HG03460 (cell line): Measurements from ENCODE around the gene TRIM69.
"Not testable (repeated sequence)": the region's sequence is repeated elsewhere in the genome, so short reads cannot be mapped to it uniquely, and the experiment has no call there.

Experiments used
- ATAC-seq: cut with Tn5 transposase; IDR thresholded peaks from one replicate; pipeline ENCODE4 v1.9.1; 2021; ENCODE audit not compliant: unreplicated experiment

The TRIM69 gene

GRCh38 chr15:44738340-44738984, 2.1 kb downstream of the TRIM69 start:
- ATAC-seq, result no peak

DNA sequence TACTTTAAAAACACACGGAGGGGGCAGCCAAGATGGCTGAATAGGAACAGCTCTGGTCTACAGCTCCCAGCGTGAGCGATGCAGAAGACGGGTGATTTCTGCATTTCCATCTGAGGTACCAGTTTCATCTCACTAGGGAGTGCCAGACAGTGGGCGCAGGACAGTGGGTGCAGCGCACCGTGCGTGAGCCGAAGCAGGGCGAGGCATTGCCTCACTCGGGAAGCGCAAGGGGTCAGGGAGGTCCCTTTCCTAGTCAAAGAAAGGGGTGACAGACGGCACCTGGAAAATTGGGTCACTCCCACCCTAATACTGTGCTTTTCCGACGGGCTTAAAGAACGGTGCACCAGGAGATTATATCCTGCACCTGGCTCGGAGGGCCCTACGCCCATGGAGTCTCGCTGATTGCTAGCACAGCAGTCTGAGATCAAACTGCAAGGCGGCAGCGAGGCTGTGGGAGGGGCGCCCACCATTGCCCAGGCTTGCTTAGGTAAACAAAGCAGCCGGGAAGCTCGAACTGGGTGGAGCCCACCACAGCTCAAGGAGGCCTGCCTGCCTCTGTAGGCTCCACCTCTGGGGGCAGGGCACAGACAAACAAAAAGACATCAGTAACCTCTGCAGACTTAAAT, 3.0 kb downstream of the TRIM69 start:
- ATAC-seq, result not testable (repeated sequence)

GRCh38 chr15:44743454-44743853, 7.1 kb downstream of the TRIM69 start:
- not testable (repeated sequence) for ATAC-seq

GRCh38 chr15:44753345-44753744, 17.0 kb downstream of the TRIM69 start:
- ATAC-seq, result no peak

- no peak for ATAC-seq
Measured at GRCh38 chr15:44763187-44763586, 26.9 kb downstream of the TRIM69 start.

DNA sequence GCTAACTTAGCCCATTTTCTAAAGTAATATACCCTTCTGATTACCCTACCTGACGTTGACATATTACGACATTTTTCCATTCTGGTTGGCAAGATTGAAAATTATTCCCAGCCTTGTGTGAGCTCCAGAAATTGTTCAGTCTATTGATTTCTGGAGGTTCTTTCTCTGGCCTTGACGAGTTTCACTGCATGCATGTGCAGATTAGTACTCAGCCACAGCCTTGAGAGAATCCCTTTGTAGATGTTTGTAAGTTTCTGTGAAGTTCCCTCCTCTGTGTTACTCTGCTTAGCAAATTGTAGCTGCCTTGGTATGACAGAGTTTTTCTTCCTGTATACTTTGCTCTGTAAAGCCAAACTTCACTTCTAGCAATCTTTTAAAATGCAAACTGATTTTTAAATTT, 27.5 kb downstream of the TRIM69 start:
- ATAC-seq, result no peak

DNA sequence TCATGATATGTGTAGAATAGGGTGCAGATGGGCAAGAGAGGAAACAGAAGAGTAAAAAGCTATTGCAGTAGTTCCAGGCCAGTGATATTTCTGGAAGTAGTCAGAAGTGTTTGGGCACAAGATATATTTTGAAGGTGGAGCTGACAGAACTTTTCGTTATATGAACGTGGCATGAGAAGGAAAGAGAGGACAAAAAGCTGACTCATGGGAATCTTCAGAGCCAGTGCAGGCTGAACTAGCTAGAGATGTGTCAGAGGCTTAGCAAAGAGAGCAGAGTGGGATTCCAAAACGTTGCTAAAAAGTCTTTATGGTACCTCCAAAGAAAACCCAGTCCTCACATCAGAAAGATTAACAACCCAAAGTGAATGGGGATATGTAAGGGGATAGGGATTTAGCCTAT, 28.7 kb downstream of the TRIM69 start:
- ATAC-seq, result no peak

DNA sequence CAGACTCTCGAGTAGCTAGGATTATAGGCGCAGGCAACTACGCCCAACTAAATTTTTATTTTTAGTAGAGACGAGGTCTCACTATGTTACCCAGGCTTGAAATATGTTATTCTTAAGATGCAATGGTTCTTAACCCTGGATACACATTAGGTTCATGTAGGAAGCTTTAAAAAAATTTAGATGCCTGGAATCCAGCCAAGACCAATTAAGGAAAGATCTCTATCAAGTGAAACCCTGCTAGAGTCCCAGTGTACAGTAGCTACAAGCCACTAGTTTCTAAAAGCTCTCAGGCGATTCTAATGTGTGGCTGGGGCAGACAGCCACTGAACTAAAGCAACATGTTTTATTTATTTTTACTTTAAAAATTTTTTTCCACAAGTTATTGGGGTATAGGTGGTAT, 33.2 kb downstream of the TRIM69 start:
- no peak for ATAC-seq

DNA sequence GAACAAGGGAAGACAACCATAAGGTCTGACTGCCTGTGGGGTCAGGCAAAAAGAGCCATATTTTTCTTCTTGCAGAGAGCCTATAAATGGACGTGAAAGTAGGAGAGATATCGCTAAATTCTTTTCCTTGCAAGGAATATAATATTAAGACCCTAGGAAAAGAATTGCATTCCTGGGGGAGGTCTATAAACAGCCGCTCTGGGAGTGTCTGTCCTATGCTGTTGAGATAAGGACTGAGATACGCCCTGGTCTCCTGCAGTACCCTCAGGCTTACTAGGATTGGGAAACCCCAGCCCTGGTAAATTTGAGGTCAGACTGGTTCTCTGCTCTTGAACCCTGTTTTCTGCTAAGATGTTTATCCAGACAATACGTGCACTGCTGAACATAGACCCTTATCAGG, 34.4 kb downstream of the TRIM69 start:
- not testable (repeated sequence) for ATAC-seq

GRCh38 chr15:44775953-44776352, 39.6 kb downstream of the TRIM69 start:
- no peak for ATAC-seq

- ATAC-seq, result no peak
Measured at GRCh38 chr15:44779761-44780160, 43.4 kb downstream of the TRIM69 start.

GRCh38 chr15:44780608-44781007, 44.3 kb downstream of the TRIM69 start:
- ATAC-seq, result no peak

- ATAC-seq, result no peak
Measured at GRCh38 chr15:44781128-44781810, 44.9 kb downstream of the TRIM69 start.

DNA sequence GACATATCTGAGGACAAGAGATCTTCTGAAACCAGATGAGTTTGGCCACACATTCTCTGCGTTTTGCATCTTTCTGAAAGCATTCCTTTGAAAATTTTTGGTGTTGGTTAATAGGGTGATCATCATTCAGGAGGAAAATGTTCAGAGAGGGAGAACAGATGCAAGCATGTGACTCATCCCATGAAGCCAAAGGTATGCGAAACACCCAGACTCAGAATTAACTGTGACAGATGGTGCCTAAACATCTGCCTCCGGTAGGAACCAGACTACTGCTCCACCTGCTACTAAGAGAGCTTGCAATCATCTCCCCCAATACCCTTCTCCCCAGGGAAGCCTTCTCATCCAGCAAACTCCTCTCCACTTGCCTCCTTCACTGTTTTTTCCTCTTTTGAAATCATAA, 46.2 kb downstream of the TRIM69 start:
- ATAC-seq, result no peak

DNA sequence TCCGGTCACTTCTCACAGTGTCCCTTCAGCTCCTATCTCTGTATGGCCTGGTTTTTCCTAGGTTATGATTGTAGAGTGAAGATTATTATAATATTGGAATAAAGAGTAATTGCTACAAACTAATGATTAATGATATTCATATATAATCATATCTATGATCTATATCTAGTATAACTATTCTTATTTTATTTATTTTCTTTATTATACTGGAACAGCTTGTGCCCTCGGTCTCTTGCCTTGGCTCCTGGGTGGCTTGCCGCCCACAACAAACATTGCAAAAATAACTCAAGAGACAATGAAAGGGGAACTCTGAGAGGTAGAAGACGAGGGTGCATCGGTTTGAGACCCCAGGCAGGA, 48.6 kb downstream of the TRIM69 start:
- not testable (repeated sequence) for ATAC-seq

DNA sequence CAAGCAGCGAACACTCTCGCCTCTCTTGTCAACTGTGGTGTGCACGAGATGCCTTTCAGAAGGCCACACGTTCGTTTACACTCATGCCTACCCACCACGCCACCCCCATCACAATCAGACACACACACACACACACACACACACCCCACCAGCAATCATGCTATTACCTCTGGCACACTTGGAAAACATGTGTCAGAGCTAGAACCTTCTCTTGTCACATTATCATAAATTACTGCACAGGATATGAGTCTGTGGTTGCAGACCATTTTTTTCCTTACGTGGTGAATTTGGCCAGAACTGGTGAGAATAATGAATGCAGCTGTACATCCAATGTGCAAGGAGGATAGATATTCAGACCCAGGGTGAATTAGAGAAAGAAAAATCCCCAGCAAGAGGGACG, 52.4 kb downstream of the TRIM69 start:
- no peak for ATAC-seq

DNA sequence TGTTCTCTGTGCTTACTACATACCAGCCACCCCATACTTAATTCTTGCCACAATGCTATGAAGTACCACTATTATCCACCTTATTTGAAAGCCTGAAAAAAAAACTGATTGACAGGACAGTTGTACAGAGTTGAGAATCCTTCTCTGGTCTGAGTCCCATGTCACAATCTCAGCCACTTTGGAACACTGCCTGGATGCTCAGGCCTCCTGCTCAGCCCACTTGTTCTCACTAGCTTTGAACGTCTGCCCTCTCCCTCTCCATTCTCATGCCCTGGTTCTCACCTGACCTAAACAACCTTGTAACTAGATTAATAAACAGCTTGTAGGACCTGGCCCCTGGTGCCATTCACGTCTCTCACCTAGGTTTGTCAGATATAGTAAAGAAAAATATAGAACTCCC, 53.9 kb downstream of the TRIM69 start:
- no peak for ATAC-seq

DNA sequence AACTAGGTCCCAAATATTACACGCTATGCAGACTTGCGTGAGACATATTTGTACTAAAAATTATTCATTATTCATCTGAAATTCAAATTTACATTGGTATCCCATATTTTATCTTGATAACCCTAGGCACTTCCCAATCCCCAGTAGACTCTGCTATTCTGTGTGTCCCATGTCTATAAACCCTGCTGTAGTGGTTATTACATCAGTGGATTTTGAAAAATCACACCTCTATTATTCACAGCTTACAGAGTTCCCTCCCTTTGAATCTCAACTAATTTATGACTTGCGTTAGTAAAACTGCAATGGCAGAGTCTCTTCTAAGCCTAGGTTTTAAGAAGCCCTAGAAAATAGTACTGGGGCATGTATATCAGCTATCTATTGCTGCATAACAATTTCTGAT, 54.3 kb downstream of the TRIM69 start:
- ATAC-seq, result no peak

DNA sequence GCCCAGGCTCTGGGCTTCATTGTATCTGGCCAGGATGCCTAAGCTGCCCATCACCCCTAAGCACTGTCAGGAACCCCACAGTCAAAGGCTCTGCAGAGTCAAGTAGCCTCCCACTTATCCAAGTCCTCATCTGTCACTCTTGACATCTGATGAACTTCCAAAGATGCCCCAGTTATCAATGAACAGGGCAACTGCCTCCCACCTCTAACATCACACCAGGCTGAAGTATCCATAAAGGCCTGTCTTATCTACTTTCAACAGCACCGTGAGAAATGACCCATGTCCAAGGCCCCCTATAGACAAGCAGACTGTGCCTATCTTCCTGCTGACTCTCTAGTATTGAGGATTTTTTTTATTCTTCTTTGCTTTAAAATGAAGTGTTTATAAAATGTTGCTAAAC, 56.4 kb downstream of the TRIM69 start:
- no peak for ATAC-seq

GRCh38 chr15:44794072-44794471, 57.7 kb downstream of the TRIM69 start:
- no peak for ATAC-seq

DNA sequence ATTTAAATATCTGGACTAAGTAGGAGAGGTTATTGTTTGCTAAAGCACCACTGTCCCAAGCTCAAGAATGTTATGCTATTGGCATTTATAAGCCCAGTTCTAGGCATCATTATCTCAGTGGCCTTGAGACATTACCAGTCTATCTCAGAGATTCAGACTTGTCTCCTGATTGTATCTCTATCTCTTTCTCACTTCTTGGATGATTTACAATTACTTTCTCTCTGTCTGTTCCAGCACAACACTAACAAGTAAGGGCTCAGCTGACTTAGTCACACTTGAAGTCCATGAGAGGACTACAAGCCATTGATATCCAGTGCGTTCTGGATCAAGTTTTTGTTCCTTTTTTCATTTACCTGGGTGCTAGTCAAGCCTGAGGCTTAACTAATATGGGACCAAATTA, 60.2 kb downstream of the TRIM69 start:
- no peak for ATAC-seq

DNA sequence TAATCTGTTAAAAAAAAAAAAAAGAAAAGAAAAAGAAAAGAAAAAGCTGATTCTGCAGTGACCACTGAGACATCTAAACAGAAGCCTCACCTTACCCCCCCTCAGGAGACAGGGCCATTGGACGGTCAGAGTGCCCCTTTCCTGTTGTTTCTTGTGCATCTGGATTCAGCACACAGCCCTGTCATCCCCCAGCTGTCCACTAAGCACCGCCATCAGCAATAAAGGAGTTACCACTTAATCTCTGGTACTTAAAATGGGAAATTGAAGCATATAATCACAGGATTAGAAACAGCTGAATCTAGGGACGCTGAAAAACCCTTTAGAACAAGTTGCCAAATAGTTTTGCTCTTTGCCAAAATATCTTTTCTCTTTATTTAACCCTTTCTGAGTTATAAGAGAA, 62.5 kb downstream of the TRIM69 start:
- no peak for ATAC-seq

- ATAC-seq, result no peak
Measured at GRCh38 chr15:44801364-44801763, 65.0 kb downstream of the TRIM69 start.
